Right lung (tissue), 5 donors: ENCODE results near the gene LY6G6D. TPM values are rescaled to one million over a fixed set of nuclear protein-coding genes. Genes with fewer than 3 reads are reported as not detected.

Source experiments
- DNase-seq, 2 donors: peaks; one replicate each; pipeline ENCODE4 v3.0.0-alpha.2; 2013
- polyA plus RNA-seq, 5 donors: library from polyadenylated mRNA; unstranded; fragments of 120-200 nt; gene quantifications; one replicate each; pipeline versions ENCODE4 v1.2.1 to v1.2.3, GENCODE V29; 2013; ENCODE audit warnings: inconsistent platforms in 1 of 5, low replicate concordance in 1 of 5; ENCODE audit not compliant: insufficient read length in 5 of 5, insufficient read depth in 1 of 5

Gene LY6G6D
- polyA plus RNA-seq, 5 donors, result 0.48 to 0.88 (median 0.80) TPM; not detected in 2

DNA sequence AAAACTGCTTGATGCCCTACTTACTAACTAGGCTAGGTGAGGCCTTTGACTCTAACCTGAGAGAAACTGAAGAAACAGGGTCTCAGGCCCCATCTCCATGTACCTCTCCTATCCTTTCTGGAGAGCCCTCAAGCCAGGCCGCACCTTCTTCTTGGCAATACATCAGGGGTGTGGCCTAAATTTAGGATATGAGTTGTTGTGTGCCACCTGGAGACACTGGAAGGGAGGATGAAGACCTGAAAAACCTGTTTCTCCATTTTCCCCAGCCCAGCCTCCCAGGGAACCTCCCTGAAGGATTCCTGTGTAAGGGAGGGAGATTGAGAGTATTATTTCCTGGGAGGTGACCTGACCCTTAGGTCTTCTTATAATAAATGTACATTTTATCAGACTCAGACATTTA, 3.1 kb downstream of the LY6G6D start:
- peak in 1 of 2 donors; percentile 49 for DNase-seq

DNA sequence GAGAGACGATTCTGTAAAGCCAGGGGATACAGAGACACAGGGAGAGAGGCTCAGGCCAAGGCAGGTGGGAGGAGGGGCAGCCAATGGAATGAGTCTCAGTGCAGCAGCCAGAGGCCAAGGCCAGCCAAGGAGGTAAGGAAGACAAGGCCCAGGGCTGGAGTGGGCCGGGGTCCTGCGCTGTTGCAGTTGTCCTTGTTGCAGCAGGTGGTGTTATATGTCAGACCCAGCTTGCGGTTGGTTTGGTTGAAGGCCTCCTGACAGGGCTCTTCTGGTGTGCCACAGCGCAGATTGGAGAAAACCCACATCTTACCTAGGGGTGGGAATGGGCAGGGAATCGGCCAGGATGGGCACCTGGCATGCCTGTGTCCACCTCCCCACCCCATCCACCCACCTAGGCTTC, 3.9 kb downstream of the LY6G6D start:
- no peak for DNase-seq

DNA sequence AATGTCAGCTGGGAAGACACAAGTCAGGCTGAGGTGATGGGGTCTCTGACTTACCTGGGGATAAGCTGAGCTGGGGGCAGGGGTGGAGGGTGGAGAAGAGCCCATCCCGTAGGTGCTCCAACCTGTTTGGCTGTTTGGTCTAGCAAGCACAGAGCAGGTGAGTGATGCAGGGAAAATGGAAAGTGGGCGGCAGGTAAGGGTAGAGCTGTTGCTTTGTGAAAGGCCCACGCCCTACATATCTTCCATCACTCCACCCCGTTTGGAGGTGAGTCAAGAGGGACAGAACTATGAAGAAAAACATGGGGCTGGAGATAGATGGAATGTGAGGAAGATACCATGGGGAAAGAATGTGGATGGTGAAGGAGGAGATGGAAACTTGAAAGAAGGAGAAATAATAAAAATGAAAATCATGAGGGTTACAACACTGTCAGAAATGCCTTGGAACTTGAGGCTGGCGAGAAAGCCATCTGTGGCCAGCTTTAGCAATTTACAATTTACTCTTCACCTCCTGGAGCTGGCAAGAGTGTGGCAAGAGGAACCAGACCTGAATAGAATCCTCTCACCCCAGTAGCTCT, 5.1 kb downstream of the LY6G6D start:
- no peak for DNase-seq

DNA sequence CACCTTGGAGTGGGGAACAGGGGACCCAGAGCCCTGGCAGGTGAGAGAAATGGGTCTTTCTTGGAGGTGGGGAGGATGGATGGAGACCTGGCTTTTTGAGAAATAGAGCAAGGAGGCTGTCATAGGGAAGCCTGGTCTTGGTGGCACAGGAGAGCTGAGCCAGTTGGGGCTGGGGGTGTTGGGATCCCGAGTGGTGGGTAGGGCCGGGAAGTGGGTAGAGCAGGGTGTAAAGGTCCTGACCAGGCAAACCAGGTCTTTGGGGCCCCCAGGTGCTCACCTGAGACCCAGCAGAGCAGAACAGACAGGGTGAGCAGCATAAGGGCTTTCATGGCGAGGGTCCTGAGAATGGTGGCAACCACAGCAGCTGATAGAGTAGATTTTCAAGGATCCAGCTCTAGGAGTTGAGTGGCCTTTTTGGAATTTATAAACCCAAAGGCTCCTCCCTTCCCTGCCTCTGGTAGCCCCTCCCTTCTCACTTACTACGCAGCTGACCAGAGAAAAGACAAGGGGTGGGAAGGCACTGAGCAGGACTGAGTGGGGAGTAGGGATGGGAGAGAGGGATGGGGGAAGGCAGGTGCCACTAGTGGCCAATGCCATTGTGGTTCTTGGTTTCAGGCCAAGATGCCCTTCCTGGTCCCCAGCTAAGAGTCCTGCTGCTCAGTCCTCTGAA, 6.3 kb downstream of the LY6G6D start, which contains the start of gene LY6G6C:
Gene LY6G6C, minus strand, starts transcription at position 396 of the 670 bp plus-strand sequence. Its CDS starts 67 bp downstream, at position 329.
- no peak for DNase-seq

DNA sequence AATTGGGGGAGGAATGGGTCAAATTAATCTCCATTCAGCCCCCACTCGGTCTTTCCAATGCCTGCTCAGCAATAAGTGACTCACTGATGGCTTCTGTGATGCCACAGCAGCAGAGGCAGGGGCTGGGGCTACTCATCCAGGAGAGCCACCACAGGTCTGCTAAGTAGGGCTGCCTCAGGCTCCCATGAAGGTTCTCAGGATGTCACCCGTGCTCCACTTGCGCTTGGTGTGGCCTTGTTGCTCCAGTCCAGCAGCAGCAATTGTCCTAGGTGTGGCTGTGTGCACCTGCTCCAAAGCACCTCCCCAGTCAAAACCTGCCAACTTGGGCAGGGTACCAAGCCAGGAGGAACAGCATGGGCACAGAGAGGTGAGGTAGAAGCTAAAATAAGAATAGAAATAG, 7.0 kb downstream of the LY6G6D start:
- no peak for DNase-seq

DNA sequence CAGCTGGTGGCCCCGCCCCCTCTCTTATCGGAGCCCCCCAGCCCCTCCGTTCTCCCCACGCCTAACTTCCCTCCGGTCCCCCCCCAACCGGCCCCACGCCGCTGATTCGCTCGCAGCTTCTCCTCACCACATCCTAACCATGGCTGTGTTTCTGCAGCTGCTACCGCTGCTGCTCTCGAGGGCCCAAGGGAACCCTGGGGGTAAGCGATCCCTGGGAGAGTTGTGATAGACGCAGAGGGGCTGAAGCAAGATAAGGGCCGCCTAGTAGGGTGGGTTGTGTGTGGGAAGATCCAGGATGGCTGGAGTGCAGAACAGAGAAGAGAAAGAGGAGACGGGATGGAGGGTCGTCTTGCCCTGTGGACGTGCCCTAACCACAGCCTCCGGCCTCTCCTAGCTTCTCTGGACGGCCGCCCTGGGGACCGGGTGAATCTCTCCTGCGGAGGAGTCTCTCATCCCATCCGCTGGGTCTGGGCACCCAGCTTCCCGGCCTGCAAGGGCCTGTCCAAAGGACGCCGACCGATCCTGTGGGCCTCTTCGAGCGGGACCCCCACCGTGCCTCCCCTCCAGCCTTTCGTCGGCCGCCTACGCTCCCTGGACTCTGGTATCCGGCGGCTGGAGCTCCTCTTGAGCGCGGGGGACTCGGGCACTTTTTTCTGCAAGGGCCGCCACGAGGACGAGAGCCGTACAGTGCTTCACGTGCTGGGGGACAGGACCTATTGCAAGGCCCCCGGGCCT, 8.3 kb downstream of the LY6G6D start, which contains the start of gene MPIG6B:
Gene MPIG6B, plus strand, starts transcription at position 129 of the 735 bp plus-strand sequence. Its CDS starts 11 bp downstream, at position 140.
- no peak for DNase-seq

DNA sequence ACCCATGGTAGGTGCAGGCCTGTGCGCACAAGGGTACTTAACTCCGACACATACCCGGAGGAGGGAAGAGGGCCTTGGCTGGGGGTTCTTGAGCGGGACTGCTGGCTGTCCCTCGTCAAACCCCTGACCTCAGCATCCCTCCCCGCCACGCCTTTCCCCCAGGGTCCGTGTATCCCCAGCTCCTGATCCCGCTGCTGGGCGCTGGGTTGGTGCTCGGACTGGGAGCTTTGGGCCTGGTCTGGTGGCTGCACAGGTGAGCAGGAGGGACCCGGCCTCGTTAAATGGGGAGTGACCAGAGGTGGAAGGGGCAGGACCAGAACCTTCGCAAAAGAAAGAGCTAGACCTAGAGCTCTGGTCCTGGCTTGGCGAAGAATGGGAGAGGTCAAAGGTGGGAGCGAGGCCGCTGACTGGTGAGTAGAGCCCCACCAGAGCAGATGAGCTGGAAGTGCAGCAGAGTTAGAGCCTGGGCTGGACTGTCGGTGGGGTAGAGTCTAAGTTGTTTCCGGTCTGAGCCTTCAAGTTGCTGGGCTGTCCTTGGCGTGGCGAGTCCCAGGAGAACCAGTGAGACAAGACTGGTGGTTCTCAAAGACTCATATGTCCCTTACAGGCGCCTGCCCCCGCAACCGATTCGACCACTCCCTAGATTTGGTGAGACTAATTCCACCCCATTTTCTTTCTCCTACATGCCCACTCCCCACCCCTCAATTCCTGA, 9.0 kb downstream of the LY6G6D start:
- DNase-seq, result no peak

DNA sequence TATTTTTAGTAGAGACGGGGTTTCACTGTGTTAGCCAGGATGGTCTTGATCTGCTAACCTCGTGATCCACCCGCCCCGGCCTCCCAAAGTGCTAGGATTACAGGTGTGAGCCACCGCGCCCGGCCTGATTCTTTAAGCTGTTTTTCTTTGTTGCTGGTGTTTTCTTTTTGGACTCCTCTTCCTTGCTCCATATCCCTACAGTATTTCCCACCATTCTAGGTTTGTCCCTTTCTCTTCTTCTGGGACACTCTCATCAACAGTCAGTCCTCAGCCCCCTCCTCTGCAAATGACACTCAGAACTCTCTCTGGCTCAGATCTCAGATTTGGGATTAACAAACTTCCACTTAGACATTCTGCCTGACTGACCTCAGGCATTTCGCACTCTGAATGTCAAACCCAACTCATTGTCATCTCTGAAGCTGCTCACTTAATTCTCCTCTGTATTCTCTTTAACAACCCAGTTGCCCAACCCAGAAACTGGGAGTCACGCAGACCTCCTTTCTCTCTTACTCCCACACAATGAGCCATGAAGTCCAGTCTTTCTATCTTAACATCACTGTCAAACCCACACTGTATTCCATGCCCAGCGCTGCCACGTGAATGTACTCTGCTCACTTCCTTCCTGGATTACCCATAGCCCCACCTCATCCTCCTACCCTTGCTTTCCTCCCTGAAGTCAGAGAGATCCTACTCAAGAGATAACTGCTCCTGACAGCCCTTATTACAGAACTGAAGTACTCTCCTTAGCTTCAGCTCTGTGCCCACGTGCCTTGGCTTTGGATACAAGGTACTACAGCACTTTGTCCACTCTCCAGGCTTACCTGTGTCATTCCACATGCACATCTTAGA, 10.6 kb downstream of the LY6G6D start:
- no peak for DNase-seq

DNA sequence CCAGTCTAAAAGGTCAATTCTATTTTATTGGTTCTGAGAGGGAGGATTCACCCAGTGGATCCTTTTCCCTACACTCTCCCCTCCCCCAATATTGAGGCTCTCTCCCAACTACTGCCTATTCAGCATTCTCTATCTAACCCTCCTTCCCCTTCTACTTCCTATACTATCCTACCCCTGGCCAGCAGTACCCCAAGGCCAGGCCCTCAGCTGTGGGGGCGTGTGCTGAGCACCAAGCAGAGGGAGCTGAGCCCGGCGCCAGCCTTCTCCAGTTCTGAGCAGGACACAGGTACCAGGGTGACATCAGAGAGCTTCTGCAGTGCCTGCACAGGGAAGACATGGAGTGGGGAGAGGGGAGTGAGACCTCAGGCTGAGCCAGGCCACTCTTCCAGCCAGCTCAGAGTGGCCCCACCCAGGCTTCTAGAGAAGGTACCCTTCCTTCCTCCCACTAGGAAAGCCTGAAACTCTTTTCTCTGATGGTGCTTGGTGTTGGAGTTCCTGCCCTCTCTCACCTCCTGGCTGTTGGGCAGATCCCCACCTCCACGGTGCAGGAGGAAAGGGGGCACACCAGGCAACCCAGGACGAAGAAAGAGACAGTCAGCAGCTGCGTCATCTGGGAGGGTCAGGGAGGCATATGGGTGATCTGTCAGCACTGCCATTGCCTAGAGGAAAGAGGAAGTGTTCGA, 12.0 kb downstream of the LY6G6D start:
- DNase-seq, result no peak

DNA sequence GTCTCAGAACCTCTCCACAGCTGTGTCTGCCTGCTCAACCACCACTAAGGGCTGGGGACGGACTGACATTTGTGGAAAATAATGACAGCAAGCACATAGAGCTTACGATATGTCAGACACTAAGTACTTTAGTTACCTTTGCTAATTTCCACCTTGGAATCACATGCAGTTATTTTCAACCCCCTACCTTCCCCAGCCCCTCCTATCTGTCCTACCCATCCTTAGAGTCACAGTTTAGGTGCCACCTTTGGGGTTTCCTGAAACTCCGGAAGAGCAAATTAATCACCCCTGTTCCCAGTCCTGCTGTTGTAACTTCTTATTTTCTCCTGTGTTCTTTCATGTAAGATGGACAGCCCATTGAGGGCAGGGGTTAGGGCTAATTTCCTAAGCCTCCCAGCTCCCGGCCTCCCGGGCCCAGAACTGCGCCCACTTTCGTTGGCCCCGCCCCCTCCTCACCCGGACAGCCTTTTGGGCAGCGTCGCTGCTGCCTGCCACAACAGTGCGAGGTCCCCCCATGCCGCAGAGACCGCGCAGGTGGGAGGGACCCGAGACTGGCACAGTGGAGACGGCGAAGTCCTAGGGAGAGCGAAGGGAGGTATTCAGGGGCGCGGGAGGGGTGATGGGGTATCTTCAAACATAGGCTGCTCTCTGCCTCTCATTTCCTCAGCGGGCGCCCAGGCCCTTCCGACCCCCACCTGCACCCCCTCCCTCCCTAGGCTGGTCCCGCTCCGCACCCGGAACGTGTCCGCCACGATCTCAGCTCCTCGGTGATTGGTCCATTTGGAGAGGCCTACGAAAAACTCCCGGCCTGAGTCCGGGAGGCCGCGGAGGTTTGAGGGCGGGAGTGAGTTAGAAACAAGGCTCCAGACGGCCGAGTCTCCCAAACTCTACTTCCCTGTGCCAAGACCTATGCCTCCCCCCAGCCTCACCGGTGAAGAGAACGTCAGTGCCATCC, 12.8 kb downstream of the LY6G6D start:
- DNase-seq, result no peak

DNA sequence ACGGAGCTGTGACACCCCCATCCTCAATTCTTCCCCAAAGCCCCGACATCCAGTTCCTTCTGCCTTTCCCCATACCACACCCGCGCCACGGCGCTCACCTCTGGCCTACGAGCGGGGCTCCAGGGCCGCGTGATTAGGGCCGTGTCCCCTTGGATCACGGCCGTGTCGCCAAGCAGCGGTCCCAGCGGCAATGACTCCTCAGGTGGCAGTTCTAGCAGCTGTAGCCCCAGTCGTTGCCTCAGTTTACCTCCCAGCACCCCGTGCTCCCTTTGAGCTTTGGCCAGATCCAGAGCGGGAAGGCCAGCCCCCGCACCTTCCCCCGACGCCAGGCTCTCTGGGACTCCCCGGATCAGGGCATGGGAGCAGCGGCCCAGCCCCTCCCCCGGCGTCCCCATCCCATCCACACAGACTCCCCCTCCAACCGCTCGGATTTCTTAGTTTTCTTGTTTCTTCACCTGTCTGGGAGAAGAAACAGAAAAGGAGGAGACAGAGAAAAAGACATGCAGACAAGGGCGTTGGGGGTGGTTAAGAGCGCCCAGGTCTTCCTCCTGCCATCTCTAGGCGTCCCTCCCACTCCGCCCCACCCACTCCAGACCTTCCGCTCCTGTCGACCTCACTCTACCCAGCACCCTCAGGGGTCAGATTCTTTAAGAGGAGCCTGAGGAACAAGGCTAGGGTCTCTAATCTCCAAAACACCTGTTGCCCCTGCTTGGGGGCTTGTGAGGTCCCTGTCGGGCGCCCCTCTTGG, 13.8 kb downstream of the LY6G6D start, which contains the start of gene DDAH2:
Gene DDAH2, minus strand, starts transcription at position 533 of the 748 bp plus-strand sequence. Its CDS starts 138 bp downstream, at position 395.
- no peak for DNase-seq

DNA sequence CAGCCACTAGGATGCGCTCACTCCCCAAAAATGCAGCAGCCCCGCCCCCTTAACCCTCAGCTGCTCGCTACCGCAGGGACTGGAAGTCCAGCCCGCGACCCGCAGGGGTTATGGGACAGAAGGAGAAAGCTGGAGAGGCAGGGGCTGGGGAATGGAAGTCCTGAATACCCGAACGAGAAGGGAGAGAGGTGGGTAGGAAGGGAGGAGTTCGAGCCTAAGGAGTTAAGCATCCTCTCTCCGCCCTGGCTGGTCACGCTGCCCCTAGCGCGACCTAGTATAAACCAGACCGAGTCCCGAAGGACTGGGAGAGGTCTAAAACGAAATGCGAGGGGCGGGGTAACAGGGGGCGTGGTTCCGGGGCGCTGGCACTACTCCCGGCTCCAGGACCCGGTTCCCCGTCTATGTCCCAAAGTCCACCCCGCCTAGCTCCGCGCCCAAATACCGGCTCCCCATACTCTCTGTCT, 14.4 kb downstream of the LY6G6D start:
- peak; percentile 92 to 94 for DNase-seq

DNA sequence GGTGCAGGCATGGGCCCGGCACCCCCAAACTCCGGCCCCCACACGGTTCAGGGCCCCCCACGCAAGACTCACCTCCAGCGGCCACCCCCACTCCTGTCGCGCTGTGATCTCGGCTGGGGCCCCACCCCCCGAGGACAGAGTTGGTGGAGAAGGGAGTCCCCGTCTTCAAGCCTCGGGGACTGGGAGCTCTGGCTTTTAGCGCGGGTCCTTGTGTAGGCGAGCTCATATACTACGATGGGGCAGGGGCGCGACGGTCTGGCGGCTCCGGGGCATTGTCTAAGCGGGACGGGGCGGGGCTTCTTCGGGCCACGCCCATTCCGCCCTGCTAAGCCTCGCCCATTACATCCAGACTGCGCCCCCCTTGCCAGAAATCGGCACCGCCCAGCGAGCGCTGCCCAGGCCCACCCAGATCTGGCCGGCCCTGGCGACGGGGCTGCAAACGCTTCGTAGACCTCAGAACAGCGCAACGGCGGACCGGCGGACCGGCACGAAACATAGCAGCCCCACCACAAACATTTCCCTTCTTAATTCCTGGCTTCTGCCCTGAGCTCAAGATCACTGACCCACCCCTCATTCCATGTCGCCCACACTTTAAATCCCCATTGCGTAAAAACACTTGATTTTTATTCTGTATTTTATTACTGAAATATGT, 15.0 kb downstream of the LY6G6D start:
- DNase-seq, result peak; percentile 96

DNA sequence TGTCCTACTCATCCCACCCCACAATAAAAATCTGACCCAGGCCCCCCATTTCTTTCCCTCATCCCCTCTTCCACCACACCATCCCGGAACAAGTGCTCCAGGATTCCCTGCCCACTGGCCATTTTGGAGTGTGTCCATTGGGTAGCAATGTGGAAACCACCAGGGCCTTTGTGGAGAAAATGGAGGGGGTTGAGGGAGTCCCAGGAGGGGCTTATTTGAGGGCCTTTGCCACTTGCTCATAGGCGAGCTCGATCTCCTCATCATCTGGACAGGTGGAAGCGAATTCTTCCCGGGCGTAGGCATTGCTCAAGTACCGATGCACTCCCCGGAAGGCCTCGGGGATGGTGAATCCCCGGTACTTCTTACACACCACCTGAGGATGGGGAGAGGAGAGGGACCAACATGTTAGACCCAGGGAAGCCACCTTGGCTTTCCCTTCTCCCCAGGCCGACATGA, 15.5 kb downstream of the LY6G6D start:
- no peak for DNase-seq

DNA sequence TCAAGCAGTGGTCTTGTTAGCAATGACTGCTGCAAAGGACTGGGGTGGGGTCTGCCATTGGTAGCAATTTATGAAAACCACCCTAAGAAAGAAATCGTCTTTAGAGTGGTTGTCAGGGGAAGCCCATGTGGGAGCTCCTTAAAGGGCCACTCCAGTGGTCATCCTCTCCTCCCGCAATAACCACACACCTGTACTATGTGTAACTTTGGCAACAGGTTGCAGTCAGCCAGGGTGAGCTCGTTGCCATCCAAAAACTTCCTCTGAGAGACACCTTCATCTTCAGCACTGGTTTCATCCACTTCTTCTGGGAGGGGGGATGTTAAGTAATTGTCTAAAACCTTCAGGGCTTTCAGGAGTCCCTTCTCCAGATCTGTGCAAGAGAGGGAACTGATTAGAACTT, 16.9 kb downstream of the LY6G6D start:
- no peak for DNase-seq

DNA sequence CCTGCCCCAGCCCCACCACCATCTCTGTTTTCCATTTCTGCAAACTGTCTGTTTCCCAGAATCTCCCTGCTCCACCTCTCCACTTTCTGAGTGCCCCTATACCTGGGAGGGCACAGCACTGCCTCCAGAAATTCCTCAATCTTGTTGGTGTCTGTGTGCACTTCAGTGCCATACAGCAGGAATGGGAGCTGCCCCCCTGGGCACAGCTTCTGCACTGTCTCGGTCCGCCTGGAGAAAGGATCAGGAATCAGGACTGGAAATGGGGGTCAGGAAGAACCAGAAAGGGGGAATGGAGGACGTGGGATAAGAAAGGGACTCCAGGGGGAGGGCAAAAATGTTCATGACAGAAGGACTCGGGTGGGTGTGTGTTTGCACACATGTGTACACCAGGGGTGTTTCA, 18.6 kb downstream of the LY6G6D start:
- no peak for DNase-seq

DNA sequence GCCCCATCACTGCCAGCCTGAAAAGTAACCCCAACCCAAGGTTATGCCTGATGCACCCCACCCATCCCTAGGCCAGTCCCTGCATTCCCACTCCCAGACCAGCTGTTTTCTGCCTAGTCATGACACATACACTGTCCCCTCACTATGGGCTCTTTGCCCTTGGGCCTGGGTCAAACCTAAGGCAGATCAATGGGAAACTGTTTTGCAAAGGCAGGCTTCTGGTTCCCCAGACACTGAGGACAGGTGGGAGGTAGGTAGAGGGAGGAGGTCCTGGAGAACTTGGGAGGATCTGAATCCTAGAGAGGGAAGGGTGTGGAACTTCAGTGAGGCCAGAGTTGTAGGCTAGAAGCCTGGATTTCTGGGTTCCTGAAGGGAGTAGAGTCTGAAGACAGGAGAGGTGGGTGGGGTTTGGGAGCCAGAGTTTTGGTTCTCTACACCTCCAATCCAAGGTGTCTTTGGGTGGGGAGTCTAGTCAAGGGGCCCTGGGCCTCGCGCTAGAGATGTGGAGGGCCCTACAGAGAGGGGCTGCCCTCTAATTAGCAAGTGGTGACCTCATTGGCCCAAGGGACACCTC, 19.2 kb downstream of the LY6G6D start:
- DNase-seq, result no peak
